Neutrophil (primary cell): ENCODE results near the gene RTEL1.

Experiments used
- H3K27ac ChIP-seq: fragments of 200-600 bp; sonication (generic); 2 replicates; pipeline ENCODE4 v1.5.1; 2016; ENCODE audit warnings: mild to moderate bottlenecking, moderate library complexity
- H3K27me3 ChIP-seq: fragments of 200-600 bp; sonication (generic); 2 replicates; pipeline ENCODE4 v1.6.0; 2016; ENCODE audit warnings: mild to moderate bottlenecking
- H3K36me3 ChIP-seq: fragments of 200-600 bp; sonication (generic); 2 replicates; pipeline ENCODE4 v1.5.1; 2017
- H3K4me1 ChIP-seq, 2 experiments: fragments of 200-600 bp in 1 of 2; sonication (generic) in 1 of 2; 1 replicate in 1 of 2; 2 replicates in 1 of 2; pipeline versions ENCODE4 v1.5.1 to v1.6.1; 2013 to 2016; ENCODE audit warnings: low read depth in 1 of 2, low read length in 1 of 2, mild to moderate bottlenecking in 1 of 2, moderate library complexity in 1 of 2; ENCODE audit not compliant: control insufficient read depth in 1 of 2, insufficient read depth in 1 of 2
- H3K4me3 ChIP-seq, 2 experiments: fragments of 200-600 bp in 1 of 2; sonication (generic) in 1 of 2; 1 replicate in 1 of 2; 2 replicates in 1 of 2; pipeline ENCODE4 v1.5.1; 2013 to 2016; ENCODE audit warnings: low read depth in 1 of 2, low read length in 1 of 2, mild to moderate bottlenecking in 1 of 2, moderate library complexity in 1 of 2
- H3K9me3 ChIP-seq: fragments of 200-600 bp; sonication (generic); 2 replicates; pipeline ENCODE4 v1.5.1; 2016
- CTCF ChIP-seq: fragments of 200-600 bp; sonication (generic); IDR thresholded peaks from 2 replicates; pipeline ENCODE4 v1.5.1; 2016; ENCODE audit warnings: antibody characterized with exemption

The RTEL1 gene

GRCh38 chr20:63706027-63706695 is 48.0 kb downstream of the RTEL1 start:
- no peak overlapping the region for H3K27ac ChIP-seq
- H3K27me3 ChIP-seq = no peaks in the 10 kb centered on the region
- TF ChIP-seq CTCF = no peak
- no peak overlapping the region for H3K4me3 ChIP-seq
- H3K9me3 ChIP-seq = no peaks in the 10 kb centered on the region
- peaks cover 54% of the 10 kb centered on the region for H3K36me3 ChIP-seq
- H3K4me1 ChIP-seq = peaks cover 27 to 31% of the 10 kb centered on the region in 2 experiments

- H3K4me1 ChIP-seq = peaks cover 27 to 31% of the 10 kb centered on the region in 2 experiments
Measured at GRCh38 chr20:63706852-63707557, 48.9 kb downstream of the RTEL1 start.

DNA sequence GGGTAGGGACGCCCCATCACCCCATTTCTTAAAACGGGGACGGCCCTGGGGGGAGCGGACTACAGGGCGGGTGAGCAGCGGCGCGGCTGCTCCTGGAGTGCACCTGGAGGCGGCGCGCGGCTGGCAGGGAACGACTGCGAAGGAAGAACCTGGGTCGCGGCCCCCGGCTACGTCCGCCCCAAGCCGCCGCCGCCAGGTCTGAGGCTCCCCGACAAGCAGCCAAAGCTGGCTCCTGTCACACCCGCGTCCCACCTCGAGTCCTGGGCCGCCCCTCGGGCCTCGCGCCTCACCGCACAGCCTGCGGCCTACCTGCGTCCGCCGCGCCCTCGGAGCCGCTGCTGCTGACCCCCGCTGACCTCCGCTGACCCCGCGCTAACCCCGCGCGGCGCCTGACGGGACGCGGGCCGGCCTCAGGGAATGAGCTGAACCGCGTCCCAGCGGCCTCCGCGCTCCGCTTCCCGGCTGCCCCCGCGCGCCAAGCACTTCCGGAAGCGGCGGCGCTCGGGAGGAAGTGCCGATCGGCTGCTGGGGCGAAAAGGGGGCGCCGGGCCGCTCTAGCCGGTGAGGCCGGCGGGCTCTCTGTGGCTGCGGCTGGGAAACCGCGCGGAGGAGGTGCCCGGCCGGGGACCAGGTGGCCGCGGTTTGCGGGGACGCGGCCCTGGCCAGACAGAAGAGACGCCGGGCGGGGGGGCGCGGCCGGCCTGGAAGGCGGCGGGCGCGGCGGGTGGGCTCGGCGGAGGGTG is 49.6 kb downstream of the RTEL1 start, which contains the start of the genes ARFRP1 and ZGPAT:
TSS of gene ARFRP1 (minus strand) at position 419 of the 743 bp plus-strand sequence. CDS start 885 bp downstream, outside the sequence.
TSS of gene ZGPAT (plus strand) at position 482 of the 743 bp plus-strand sequence. CDS start 542 bp downstream, outside the sequence.
- Histone ChIP-seq H3K4me1 (peaks cover 27 to 31% of the 10 kb centered on the region in 2 experiments), H3K27me3 (no peaks in the 10 kb centered on the region), H3K36me3 (peaks cover 68% of the 10 kb centered on the region), H3K4me3 (peak within 1 kb of the TSS; percentile 74 to 86), H3K9me3 (no peaks in the 10 kb centered on the region), H3K27ac (peak within 1 kb of the TSS; percentile 86)
- TF ChIP-seq CTCF = peak; percentile 46

More at GRCh38 chr20:63706852-63707557, 48.9 kb downstream of the RTEL1 start:
- Histone ChIP-seq H3K36me3 (peaks cover 60% of the 10 kb centered on the region), H3K9me3 (no peaks in the 10 kb centered on the region), H3K27me3 (no peaks in the 10 kb centered on the region), H3K27ac (peak overlapping the region; percentile 86), H3K4me3 (peak overlapping the region; percentile 74 to 86)
- TF ChIP-seq CTCF = no peak

DNA sequence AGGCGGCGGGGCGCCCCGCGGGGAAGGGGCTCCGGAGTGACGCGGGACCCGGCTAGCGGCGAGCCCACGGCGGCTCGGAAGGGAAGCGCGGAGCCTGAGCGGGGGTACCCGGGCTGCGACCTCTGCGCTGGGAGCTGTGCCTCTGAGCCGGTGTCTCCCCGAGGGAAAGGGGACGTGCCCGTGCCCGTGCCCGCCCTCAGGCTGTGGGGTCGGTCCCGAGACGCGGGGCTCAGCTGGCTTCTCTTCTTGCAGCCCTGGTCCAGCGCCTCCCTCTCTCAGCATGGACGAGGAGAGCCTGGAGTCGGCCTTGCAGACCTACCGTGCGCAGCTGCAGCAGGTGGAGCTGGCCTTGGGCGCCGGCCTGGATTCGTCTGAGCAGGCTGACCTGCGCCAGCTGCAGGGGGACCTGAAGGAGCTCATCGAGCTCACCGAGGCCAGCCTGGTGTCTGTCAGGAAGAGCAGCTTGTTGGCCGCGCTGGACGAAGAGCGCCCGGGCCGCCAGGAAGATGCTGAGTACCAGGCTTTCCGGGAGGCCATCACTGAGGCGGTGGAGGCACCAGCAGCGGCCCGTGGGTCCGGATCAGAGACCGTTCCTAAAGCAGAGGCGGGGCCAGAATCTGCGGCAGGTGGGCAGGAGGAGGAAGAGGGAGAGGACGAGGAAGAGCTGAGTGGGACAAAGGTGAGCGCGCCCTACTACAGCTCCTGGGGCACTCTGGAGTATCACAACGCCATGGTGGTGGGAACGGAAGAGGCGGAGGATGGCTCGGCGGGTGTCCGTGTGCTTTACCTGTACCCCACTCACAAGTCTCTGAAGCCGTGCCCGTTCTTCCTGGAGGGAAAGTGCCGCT is 50.4 kb downstream of the RTEL1 start:
- no peak for TF ChIP-seq CTCF
- Histone ChIP-seq H3K36me3 (peaks cover 71% of the 10 kb centered on the region), H3K4me1 (peaks cover 27 to 31% of the 10 kb centered on the region in 2 experiments), H3K9me3 (no peaks in the 10 kb centered on the region), H3K27ac (peak overlapping the region; percentile 86), H3K27me3 (no peaks in the 10 kb centered on the region), H3K4me3 (peak overlapping the region; percentile 74 to 86)

DNA sequence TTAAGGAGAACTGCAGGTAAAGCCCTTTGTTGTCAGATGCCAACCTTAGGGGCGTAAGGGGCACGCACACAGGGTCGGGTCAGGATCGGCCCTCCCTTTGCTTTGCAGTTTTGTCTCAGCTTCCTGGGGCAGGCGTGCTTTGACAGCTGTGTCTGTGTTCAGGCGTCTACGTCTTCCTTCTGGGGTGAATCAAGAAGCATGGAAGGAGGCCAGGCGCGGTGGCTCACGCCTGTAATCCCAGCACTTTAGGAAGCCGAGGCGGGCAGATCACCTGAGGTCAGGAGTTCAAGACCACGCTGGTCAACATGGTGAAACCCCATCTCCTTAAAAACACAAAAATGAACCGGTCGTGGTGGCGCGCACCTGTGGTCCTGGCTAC is 51.0 kb downstream of the RTEL1 start:
- no peak for TF ChIP-seq CTCF
- Histone ChIP-seq H3K27me3 (no peaks in the 10 kb centered on the region), H3K4me1 (peaks cover 27 to 31% of the 10 kb centered on the region in 2 experiments), H3K4me3 (peak overlapping the region; percentile 74 to 86), H3K9me3 (no peaks in the 10 kb centered on the region), H3K36me3 (peaks cover 68% of the 10 kb centered on the region), H3K27ac (no peak overlapping the region)
